Astrocyte of the cerebellum (primary cell): ENCODE measurements around the gene LCE3E.

ENCODE experiments used
- DNase-seq: peaks from one replicate; pipeline ENCODE4 v3.0.0-alpha.2; 2011; ENCODE audit warnings: low read depth
- H3K4me3 ChIP-seq: 2 replicates; pipeline ENCODE4 v1.5.1; 2011; ENCODE audit warnings: mild to moderate bottlenecking, low read depth, low read length, moderate library complexity
- in situ Hi-C: cut with HindIII; loops from 2 replicates; pipeline ENCODE4 v1.10.0; 2017; ENCODE audit warnings: low sequenced_read_pairs
- TF ChIP-seq, protein P1 (sequence below): IDR thresholded peaks from 2 replicates; pipeline ENCODE4 v1.5.1; 2012; ENCODE audit warnings: low read length, low read depth, moderate library complexity, mild to moderate bottlenecking; ENCODE audit errors: missing control alignments

Gene LCE3E

DNA sequence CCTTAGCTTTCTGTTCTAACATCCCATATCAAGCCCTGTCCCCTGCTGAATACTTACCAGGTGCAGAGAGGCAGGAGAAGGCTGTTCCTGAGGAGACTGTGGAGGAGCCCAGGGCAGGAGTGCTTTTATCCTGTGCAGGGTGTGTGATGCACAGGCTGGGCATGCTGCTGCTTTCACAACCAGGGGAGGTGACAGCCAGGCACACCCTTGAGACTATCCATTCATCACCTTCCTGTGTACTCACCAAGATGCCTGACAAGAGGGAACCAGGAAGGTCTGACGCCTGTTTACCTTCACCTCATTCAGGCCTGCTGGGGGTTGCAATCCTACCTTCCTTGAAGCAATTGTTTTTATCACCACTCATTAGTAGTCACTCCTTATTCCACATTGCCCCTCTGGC, at the start of gene LCE3E:
LCE3E (minus strand) TSS at position 100 of the 400 bp plus-strand sequence. CDS start 572 bp downstream, outside the sequence.
- TF ChIP-seq, protein P1, sequence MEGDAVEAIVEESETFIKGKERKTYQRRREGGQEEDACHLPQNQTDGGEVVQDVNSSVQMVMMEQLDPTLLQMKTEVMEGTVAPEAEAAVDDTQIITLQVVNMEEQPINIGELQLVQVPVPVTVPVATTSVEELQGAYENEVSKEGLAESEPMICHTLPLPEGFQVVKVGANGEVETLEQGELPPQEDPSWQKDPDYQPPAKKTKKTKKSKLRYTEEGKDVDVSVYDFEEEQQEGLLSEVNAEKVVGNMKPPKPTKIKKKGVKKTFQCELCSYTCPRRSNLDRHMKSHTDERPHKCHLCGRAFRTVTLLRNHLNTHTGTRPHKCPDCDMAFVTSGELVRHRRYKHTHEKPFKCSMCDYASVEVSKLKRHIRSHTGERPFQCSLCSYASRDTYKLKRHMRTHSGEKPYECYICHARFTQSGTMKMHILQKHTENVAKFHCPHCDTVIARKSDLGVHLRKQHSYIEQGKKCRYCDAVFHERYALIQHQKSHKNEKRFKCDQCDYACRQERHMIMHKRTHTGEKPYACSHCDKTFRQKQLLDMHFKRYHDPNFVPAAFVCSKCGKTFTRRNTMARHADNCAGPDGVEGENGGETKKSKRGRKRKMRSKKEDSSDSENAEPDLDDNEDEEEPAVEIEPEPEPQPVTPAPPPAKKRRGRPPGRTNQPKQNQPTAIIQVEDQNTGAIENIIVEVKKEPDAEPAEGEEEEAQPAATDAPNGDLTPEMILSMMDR, result no peak
- no peak within 1 kb of the TSS for H3K4me3 ChIP-seq
- in situ Hi-C loops, result no loop called here
- no peak for DNase-seq

- in situ Hi-C loops, result no loop called here
- TF ChIP-seq, protein P1, result no peak
- DNase-seq, result no peak
- no peak within 1 kb of the TSS for H3K4me3 ChIP-seq
Observed at GRCh38 chr1:152613511-152613910, 46.9 kb upstream of the LCE3E start, which contains the start of gene LCE3B. LCE3B (plus strand) TSS chr1:152613811; CDS start chr1:152613811, 0 bp downstream.

- no peak for DNase-seq
- H3K4me3 ChIP-seq, result no peak within 1 kb of the TSS
- TF ChIP-seq, protein P1, result no peak
- in situ Hi-C loops, result no loop called here
Observed at GRCh38 chr1:152599934-152600333, 33.4 kb upstream of the LCE3E start, which contains the start of gene LCE3C. LCE3C (plus strand) TSS chr1:152600234; CDS start chr1:152600732, 498 bp downstream.

DNA sequence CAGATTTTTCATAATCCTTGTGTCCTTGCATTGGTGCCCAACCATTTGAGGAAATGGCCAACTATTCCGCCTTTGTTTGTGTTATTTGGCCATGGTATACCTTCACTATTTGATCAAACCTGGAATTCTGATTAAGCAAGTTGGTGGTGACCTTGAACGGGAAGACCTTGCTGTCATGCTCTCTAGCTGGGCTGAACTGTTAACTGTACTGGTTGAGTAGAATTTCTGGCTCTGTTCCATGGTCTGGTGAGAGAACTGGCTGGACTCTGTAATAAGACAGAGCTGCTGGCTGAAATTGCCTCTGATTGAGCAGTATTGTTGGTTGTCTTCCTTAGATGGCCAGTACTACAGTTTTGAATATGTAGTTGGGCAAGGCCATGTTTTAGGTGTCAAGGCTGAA, 30.4 kb upstream of the LCE3E start:
- no peak for DNase-seq
- TF ChIP-seq, protein P1, result no peak
- no peak overlapping the region for H3K4me3 ChIP-seq
- in situ Hi-C loops, result no loop called here

- DNase-seq, result no peak
- H3K4me3 ChIP-seq, result no peak overlapping the region
- in situ Hi-C loops, result no loop called here
- TF ChIP-seq, protein P1, result no peak
Observed at GRCh38 chr1:152585586-152585985, 19.0 kb upstream of the LCE3E start.

DNA sequence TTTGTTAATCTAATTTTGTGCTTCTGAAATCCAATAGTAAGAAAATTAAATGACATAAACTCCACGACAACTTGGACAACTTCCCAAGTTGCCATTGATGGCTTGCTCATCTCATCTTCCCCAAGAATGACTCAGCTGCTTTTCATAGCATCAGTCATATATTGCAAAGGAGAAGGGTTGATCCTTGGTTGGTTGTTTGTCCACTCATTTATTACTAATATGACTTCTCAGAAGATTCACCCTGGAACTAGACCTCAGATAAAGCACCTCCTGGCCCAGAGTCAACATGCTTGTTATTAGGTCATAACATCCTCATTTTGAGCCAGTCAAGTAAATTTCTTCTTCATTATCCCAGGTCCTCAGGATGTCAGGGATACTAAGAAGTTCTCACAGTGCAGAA, 16.1 kb upstream of the LCE3E start:
- H3K4me3 ChIP-seq, result no peak overlapping the region
- in situ Hi-C loops, result no loop called here
- TF ChIP-seq, protein P1, result no peak
- no peak for DNase-seq
